NCI-H1417 (cell line): ENCODE results near the gene PCGF5.
"Not testable (repeated sequence)": the region's sequence is repeated elsewhere in the genome, so short reads cannot be mapped to it uniquely, and the experiment has no call there.

Experiments
- DNase-seq, 3 experiments: peaks; one replicate each; lab custom pipeline; 2025; lab: John Stamatoyannopoulos, UW

The PCGF5 gene

DNA sequence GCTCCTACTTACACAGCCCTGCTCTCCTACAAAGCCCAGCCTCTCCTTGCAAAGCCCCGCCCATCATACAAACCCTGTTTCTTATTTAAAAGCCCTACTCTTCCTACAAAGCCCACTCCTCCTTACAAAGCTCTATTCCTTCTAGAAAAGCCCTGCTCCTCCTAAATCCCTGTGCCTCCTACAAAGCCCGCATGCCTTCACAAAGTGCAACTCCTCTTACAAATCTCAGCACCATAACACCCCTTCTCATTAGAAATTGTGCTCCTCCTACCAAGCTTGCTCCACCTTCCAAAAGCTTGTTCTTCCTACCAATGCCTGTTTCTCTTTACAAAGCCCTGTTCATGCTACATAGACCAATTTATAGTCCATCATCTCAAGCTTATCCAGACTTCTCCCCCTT lies 66.1 kb downstream of the PCGF5 start:
- no peak for DNase-seq

DNA sequence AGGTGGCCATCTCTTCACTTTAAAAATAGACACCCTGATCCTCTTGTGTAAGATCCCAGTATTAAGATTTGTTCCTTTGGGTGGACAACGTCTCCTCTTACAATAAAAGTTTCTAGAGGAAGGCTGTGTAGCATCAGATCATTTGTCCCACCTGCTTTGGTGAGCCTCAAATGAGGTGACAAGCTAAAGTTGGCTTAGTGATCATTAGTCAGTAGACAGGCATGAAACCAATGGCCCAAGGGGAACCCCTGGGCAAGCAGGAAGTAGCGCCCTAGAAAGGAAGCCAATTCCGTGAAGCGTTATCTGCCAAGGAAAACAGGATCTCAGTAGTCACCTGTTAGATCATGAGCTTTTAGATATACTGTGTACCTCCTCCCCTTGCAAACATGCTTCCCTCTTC lies 66.8 kb downstream of the PCGF5 start:
- DNase-seq = no peak

DNA sequence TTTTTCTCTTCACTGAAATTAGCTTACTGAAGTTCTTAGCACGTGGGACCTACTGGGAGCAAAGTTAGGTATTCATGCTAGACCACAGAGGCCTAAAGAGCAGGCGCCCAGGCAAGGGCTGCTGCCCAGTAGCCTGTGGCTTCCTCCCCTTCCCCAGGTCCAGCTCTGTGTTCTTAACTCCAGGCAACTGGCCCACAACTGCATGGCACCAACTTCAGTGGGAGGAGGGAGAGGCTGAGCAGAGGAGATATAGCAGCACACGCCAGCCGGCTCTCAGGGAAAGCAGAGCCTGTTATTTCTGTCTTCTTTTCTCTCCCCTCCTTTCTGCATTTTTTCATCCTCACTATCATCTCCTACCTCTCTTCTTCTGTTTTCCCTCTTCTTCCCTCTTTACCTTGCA lies 67.4 kb downstream of the PCGF5 start:
- no peak for DNase-seq

DNA sequence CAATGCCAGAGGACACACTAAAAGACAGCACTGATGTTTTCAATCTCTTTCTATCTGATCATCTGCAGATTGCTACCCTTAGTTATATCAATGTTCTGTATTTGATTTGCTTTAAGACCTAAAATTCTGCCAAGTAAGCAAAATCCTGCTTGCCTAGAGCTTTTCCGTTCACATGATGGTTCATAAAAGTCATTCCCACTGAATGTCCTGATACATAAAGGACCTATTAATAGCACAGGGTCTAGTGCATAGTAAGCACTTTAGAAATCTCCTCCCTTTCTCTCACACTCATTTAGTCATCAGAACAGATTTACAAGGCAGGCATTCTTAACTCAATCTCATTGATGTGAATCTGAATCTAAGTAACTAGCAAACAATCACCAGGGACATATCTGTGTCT lies 68.8 kb downstream of the PCGF5 start:
- DNase-seq = no peak

DNA sequence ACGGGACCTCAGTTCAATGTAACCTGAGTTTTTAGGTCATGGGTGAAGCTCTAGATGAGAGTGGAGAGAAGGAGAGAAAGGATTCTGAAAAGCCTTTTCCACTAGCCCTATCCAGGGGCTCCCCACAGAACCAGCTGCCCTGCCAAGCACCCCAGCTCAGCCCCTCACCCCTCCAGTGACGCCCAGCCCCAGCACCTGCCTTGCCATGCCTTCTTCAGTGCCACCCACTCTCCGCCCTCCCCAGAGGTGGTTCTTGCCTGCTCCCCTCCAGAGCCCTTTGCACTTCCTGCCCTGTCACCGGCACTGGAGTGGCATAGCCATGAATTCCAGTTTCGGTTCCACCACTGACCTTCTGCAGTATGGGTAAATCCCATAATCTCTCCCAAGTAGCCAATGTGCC lies 70.1 kb downstream of the PCGF5 start:
- DNase-seq = no peak

DNA sequence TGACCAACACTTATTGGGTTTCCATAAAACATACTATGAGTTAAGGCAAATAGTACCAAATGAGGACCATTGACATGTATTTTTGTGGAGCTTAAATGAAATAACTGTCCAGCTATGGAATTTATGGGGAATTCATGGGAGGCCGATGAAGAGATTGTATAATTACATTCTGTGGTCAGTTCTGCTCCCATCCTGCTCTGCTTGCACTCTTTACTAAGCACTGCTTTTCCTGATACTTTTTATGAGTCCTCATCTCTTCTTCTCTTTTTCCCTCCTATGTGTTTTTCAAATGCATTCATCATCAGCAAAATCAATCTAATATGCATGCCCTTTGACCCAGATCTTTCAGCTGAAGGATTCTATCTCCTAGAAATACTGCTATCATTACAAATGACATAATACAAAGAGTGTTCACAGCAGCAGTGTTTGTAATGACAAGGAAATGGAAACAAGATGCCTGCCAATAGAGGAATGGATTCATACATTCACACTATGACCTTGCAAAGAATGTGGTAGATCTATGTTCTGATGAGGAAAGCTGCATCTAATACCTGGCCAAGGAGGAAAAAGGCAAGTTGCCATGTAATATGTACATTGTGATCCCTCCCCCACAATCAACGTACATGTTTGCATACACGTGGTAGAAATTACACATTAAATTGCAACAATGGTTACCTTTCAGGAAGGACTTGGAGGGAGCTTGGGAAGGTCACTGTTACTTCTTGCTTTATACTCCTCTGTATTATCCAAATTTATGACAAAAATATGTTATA lies 73.9 kb downstream of the PCGF5 start:
- DNase-seq = peak in 1 of 3 experiments; percentile 1

DNA sequence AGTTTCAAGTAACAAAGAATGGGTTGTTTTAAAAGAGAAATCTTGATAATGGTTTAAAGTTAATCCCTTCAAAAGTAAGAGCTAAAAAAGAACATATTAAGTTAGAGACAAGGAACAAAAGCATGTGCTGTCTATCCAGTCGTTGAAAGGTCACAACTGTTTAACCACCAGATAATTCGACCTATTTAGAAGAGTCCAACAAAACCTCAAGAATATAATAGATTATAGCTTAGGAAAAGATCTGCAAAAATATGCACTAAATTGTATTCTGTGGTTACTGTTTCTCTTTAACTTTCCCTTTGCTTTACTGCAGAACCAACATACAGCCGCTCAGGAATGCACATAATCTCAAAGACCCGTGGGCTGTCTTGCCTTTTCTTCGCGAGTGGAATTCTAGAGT lies 74.9 kb downstream of the PCGF5 start:
- DNase-seq = no peak

DNA sequence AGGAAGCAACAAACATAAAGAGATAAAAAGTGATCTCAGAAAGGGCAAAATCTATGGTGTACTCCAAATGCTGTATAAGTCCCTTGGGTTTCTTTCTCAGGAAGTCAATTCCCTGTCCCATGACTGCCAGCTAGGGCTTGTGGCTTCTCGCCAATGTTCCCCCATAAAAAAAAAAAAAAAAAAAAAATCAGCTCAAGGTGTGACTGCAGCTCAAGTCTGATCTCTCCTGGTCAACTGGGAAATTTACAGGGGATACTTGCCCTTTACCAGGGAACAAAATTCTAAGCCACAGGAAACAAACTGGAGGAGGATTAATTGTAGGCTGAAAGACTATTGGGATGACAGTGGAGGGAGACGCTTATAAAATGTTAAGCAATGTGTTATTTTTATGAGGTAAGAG lies 76.0 kb downstream of the PCGF5 start:
- DNase-seq = peak in 1 of 3 experiments; percentile 2

DNA sequence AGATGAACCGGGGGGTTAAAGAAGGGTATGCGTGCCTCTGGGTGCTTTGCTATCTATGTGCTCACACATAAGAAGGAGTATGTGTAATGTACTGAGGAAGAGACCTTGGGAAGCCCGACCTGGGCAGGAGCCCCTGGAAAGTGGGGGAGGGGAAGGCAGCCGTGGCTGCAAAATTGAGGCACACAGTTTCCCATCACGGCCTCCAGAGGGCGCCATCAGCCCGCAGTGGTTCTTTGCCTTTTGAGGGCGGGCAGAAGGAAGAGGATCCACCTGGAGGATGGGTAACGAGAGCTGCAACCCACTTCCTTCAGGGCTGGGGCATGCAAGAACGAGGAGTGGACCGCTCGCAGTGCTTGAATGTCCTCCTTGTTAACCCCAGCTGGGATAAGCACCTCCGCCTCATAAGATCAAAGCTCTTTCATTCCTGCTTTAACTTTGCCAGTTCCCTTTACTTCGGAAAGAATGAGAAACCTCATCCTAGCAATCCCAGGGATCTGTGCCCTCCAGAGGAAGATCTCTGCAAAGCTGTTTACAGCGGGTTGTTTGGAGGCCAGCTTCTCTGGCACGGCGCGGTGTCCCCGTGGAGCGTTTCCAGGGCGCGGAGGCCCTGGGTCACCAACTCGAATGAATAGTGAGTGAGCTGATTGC lies 77.9 kb downstream of the PCGF5 start:
- DNase-seq = peak; percentile 72 to 87 (median 74)

DNA sequence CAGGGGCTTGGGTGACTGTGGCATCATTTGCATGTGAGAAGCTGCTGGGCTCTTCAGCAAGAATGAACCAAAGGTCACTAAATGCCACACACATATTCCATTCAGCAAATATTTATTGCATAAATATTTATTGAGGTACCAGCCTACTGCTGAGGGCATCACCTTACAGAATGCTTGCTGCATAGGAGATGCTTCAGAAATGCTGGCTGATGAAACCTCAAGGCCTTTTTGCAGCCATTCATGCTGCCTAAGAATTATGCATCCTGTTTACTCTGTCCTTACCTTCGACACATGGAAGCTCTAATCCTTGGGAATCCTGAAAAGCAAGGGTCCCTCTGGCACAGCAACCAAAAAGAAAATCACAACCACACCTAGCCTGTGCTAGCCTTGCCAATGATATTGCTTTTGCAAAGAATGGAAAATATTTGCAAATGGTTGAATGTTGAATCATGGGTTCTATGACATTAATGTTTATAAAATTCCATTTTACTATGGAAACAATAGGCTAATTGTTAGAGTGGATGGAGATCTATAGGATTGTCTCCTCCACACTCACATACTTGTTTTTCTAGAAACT lies 79.6 kb downstream of the PCGF5 start:
- no peak for DNase-seq

DNA sequence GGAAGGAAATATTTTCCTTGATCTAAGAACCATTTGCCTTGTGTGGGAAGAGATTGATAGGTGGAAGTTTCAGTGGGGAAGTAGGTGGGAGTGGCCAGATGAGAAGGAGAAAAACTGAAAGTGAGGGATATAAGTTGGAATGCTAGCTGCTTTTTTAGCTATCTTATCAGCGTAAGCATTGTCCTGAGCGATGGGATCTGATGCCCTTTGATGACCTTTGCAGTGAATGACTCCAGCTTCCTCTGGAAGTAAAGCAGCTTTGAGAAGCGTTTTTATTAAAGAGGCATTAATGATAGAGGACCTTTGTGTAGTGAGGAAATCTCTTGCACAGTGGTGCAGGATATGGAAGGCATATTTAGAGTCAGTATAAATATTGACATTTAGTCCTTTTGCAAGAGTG lies 82.5 kb downstream of the PCGF5 start:
- DNase-seq = not testable (repeated sequence)

DNA sequence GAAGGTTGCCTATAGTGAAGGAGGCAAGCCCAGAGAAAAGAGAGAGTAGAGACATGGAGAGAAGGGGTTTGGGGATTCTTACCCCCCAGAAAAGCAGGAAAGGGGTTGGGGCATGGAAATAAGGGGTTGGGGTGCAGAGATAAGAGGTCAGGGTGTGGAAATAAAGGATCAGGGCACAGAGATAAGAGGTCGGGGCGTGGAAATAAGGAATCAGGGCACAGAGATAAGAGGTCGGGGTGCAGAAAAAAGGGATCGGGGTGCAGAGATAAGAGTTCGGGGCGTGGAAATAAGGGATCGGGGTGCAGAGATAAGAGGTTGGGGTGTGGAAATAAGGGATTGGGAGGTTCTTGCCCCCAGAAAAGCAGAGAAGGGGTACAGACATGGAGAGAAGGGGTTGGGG lies 85.5 kb downstream of the PCGF5 start:
- DNase-seq = not testable (repeated sequence)

DNA sequence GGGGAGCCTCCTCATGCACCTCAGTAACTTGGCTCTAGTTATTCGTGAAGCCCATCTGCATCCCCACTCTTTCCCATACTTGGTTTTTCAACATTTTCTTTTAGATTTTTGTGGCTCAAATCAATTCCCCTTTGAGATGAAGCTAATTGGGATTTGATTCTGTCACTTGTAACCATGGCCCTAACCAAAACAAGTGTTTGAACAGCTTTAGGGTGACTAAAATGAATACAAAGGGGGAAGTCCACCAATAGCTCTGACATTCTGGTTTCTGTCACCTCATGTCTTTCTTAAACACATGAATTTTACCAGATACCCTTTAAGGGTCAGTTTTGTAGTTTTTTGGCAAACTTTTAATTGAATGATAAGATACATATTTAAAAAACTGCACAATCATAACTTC lies 87.0 kb downstream of the PCGF5 start:
- DNase-seq = no peak

DNA sequence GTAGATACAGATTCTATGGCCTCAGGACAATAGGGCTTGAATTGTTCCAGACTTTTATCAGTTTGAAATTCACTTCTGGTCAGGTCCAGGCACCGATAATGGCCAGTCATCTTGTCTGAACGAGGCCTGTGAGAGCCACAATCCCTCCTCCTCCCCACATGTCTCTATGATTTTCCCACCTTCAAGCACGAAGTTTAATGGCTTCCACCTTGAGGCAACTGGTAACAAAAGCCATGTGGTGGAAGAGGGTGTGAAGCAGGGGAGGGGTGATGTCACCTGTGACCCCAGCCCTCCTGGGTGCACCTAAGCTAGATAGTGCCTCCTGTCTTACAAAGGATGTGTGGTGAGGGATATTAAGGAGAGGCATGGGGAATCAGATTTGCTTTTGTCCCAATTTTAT lies 89.2 kb downstream of the PCGF5 start:
- DNase-seq = no peak

DNA sequence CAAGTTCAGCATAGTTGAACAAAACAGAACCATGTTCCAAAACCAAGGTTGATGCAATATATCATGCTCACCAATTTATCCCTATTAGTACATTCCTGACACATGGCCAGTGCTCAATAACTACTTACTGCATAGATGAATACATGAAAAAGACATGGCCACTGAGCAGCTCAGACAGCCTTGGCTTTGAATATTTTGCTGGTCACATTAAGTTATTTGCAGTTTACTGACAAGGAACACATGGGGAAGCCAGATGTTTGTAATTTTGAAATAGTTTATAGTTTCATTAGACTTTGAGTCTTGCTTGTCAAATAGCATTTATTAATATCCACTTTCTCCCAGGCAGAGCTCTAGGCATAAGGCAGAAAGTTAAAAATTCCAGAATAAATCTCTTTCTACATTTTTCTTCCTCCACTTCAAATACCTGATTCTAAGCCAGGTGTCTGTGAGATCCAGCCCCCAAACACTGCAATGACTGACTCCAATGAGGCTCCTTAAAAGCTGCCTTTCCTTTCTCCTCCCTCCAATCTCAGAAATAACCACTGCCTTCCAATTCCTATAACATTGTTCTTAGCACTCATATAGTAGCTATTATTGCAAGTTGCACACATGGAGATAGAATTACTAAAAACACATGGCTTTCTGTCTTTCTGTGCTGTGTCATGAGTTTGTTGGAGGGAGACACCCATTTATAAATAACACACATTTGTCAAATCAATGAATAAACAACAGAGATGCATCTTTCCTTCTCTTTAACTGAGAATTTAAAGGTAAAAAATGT lies 91.3 kb downstream of the PCGF5 start:
- DNase-seq = no peak

DNA sequence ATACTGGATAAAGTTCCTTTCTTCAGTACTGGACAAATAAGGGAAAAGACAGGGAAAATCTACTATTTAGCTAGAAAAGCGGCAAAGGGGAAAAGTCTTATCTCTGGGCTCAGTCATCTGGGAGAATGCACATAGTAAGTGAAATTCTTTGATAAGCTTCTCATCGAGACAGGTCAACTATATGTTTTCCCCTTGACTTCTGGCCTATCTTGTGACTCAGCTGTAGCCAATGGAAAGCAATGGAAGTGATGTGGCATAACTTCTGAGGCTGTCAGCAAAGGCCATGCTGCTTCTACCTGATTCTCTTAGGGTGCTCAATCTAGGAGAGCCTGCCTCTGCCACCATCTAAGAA lies 91.9 kb downstream of the PCGF5 start:
- DNase-seq = no peak

DNA sequence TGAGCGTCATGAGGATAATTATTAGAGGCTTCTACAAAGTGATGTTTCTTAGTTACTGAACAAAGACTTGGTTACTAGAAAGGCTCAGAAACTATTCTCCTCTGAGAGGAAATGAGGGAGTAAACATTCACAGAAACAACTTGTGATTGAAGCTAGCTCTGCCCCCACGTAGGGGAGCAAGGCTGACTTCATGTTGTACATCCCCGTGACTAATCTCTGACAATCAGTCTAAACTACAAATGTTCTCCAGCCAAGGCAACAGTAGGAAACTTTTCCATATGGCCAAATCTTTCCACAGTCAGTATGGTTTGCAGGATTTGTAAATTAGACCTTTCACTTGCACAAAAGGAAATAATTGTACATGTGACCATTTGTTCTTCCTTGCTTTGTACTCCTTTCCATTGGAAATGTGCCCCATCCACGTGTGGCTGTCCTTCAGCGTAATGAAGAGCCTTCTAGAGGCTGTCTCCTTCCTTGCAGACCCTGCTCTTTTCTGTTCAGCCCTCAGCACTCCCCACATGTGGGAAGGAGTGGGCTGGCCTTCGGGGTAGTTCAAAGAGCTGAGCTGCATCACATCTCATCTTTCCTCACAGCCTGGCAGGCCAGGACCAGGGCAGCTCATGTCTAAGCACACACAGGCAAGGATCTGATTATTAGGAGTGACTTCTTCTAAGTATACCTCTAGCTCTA lies 93.5 kb downstream of the PCGF5 start:
- peak in 1 of 3 experiments; percentile 11 for DNase-seq

DNA sequence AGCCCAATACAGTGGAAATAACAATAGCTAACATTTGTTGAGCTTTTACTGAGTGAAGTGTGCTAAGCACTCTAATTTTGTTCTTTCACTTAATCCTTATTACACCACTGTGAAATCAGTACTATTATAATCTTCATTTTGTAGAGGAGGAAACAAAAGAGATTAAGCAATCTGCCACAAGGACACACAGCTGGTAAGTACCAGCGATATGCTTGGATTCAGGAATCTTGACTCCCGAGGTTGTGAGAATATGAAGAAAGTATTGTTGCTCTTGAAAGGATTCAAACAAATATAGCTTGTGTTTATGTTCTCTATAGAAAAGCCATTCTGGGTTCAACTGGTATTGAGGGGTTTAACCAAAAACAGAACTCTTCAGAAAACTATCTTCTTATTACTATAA lies 96.0 kb downstream of the PCGF5 start:
- DNase-seq = no peak

DNA sequence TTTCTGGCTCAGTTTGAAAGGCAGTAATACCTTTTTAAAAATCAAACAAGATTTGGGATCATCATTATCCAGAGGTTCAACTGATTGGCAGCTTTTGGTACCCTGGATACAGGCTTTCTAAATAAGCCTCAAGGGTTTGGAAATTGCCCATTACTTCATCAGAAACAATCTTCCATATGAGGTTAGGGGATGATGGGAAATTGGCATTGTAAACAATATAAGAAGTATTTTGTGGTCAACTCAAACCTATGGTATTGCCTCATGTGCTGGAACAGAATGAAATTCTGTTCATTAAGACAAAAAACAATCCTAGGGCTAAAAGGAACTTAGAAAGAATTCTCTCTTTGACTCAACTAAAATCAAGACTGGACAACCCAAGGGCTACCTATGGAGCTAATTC lies 97.1 kb downstream of the PCGF5 start:
- DNase-seq = no peak

DNA sequence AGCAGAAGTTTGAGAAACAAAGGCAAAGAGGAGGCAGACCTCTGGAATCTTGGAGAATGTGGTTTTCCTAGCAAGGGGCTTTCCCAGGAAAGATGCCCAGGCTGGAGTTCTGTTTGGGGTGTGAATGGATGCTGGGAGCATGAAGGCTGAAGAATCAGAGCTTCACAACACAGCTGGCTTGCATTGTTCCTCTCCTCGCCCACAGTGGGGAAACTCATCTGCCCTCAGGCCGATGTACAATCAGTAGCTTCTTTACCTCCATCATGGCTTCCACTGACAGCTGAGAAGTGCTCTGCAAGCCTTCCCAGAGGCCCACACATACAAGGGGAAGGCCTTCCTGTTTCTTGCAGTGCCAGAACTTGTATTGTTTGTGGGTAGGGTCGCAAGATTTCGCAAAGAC lies 98.9 kb downstream of the PCGF5 start:
- no peak for DNase-seq

DNA sequence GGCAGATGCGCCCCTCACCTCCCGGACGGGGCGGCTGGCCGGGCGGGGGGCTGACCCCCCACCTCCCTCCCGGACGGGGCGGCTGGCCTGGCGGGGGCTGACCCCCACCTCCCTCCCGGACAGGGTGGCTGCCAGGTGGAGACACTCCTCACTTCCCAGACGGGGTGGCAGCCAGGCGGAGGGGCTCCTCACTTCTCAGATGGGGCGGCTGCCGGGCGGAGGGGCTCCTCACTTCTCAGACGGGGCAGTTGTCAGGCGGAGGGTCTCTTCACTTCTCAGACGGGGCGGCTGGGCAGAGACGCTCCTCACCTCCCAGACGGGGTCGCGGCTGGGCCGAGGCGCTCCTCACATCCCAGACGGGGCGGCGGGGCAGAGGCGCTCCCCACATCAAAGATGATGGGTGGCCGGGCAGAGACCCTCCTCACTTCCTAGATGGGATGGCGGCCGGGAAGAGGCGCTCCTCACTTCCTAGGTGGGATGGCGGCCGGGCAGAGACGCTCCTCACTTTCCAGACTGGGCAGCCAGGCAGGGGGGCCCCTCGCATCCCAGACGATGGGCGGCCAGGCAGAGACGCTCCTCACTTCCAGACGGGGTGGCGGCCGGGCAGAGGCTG lies 102.9 kb downstream of the PCGF5 start:
- DNase-seq = not testable (repeated sequence)
